GM12875 (cell line): ENCODE results near the gene ATP5PF.

Experiments
- H3K4me3 ChIP-seq: one replicate; pipeline ENCODE4 v1.5.1; 2011; ENCODE audit warnings: low read depth, low read length, control low read depth
- CTCF ChIP-seq: IDR thresholded peaks from 2 replicates; pipeline ENCODE4 v1.5.1; 2011; ENCODE audit warnings: low read depth, mild to moderate bottlenecking, control low read depth, inconsistent platforms, low read length, moderate library complexity, borderline replicate concordance; ENCODE audit not compliant: insufficient read depth

ATP5PF gene

GRCh38 chr21:25760061-25760460 lies 25.4 kb upstream of the ATP5PF start:
- no peak for TF ChIP-seq CTCF

GRCh38 chr21:25759573-25759972 lies 24.9 kb upstream of the ATP5PF start:
- TF ChIP-seq CTCF, result no peak

More at GRCh38 chr21:25760061-25760460, 25.4 kb upstream of the ATP5PF start:
- H3K4me3 ChIP-seq, result no peak overlapping the region

GRCh38 chr21:25757531-25757930 lies 22.8 kb upstream of the ATP5PF start:
- no peak for TF ChIP-seq CTCF
- H3K4me3 ChIP-seq, result no peak overlapping the region

More at GRCh38 chr21:25759573-25759972, 24.9 kb upstream of the ATP5PF start:
- H3K4me3 ChIP-seq, result no peak overlapping the region

GRCh38 chr21:25756190-25756932 lies 21.7 kb upstream of the ATP5PF start:
- no peak overlapping the region for H3K4me3 ChIP-seq
- TF ChIP-seq CTCF, result no peak

- H3K4me3 ChIP-seq, result no peak overlapping the region
- no peak for TF ChIP-seq CTCF
Measured at GRCh38 chr21:25752416-25752815, 17.7 kb upstream of the ATP5PF start.

GRCh38 chr21:25750085-25750484 lies 15.4 kb upstream of the ATP5PF start:
- H3K4me3 ChIP-seq, result no peak overlapping the region
- no peak for TF ChIP-seq CTCF

- no peak overlapping the region for H3K4me3 ChIP-seq
- TF ChIP-seq CTCF, result no peak
Measured at GRCh38 chr21:25744854-25745253, 10.2 kb upstream of the ATP5PF start.
